ENCODE results near the gene XIRP1. TPM values are rescaled to one million over a fixed set of nuclear protein-coding genes. Genes with fewer than 3 reads are reported as not detected.

The XIRP1 gene
- total RNA-seq, 1 donor from 2014 or later = not detected

- Mint-ChIP-seq H3K4me3 (no peak overlapping the region), H3K9me3 (no peaks in the 10 kb centered on the region), H3K36me3 (ENCODE audit: low read depth) (no peaks in the 10 kb centered on the region), H3K27ac (ENCODE audit: unreplicated experiment) (no peak overlapping the region), H3K27me3 (ENCODE audit: low read depth) (peaks cover 23% of the 10 kb centered on the region), H3K4me1 (peaks cover 10% of the 10 kb centered on the region)
- no peak for TF ChIP-seq CTCF (conservative IDR thresholded peaks at IDR 0.05)
- DNase-seq (ENCODE audit: low read depth, low spot score) = no peak
Observed at GRCh38 chr3:39157359-39157758, 35.0 kb downstream of the XIRP1 start.

GRCh38 chr3:39156421-39156820, 36.0 kb downstream of the XIRP1 start:
- no peak overlapping the region for H3K27ac Mint-ChIP-seq (ENCODE audit: unreplicated experiment)

GRCh38 chr3:39154280-39155021, 37.9 kb downstream of the XIRP1 start:
- H3K9me3 Mint-ChIP-seq = no peaks in the 10 kb centered on the region
- H3K27ac Mint-ChIP-seq (ENCODE audit: unreplicated experiment) = peak overlapping the region; percentile 78
- H3K4me3 Mint-ChIP-seq = peak overlapping the region; percentile 89
- H3K4me1 Mint-ChIP-seq = peaks cover 39% of the 10 kb centered on the region
- TF ChIP-seq CTCF (conservative IDR thresholded peaks at IDR 0.05) = no peak
- H3K36me3 Mint-ChIP-seq (ENCODE audit: low read depth) = no peaks in the 10 kb centered on the region
- H3K27me3 Mint-ChIP-seq (ENCODE audit: low read depth) = peaks cover 37% of the 10 kb centered on the region
- no peak for DNase-seq (ENCODE audit: low read depth, low spot score)

More at GRCh38 chr3:39156421-39156820, 36.0 kb downstream of the XIRP1 start:
- Mint-ChIP-seq H3K27me3 (ENCODE audit: low read depth) (peaks cover 29% of the 10 kb centered on the region), H3K36me3 (ENCODE audit: low read depth) (no peaks in the 10 kb centered on the region), H3K4me3 (peak overlapping the region; percentile 63), H3K9me3 (no peaks in the 10 kb centered on the region), H3K4me1 (peaks cover 20% of the 10 kb centered on the region)
- DNase-seq (ENCODE audit: low read depth, low spot score) = no peak
- TF ChIP-seq CTCF (conservative IDR thresholded peaks at IDR 0.05) = no peak

- no peak for DNase-seq (ENCODE audit: low read depth, low spot score)
- TF ChIP-seq CTCF (conservative IDR thresholded peaks at IDR 0.05) = peak; percentile 24
- Mint-ChIP-seq H3K27ac (ENCODE audit: unreplicated experiment) (no peak overlapping the region), H3K4me1 (peaks cover 45% of the 10 kb centered on the region), H3K4me3 (peak overlapping the region; percentile 89), H3K36me3 (ENCODE audit: low read depth) (no peaks in the 10 kb centered on the region), H3K9me3 (no peaks in the 10 kb centered on the region), H3K27me3 (ENCODE audit: low read depth) (peaks cover 33% of the 10 kb centered on the region)
Observed at GRCh38 chr3:39153977-39154279, 38.5 kb downstream of the XIRP1 start.

- no peak for TF ChIP-seq CTCF (conservative IDR thresholded peaks at IDR 0.05)
- Mint-ChIP-seq H3K4me3 (peak overlapping the region; percentile 83), H3K27ac (ENCODE audit: unreplicated experiment) (peak overlapping the region; percentile 64), H3K9me3 (no peaks in the 10 kb centered on the region), H3K4me1 (peaks cover 74% of the 10 kb centered on the region), H3K36me3 (ENCODE audit: low read depth) (no peaks in the 10 kb centered on the region), H3K27me3 (ENCODE audit: low read depth) (peaks cover 26% of the 10 kb centered on the region)
- no peak for DNase-seq (ENCODE audit: low read depth, low spot score)
Observed at GRCh38 chr3:39150803-39151631, 41.4 kb downstream of the XIRP1 start.
